Measurements from ENCODE around the gene PCK2. TPM values are rescaled to one million over a fixed set of nuclear protein-coding genes. Genes with fewer than 3 reads are reported as not detected.
A peak's percentile ranks its signal among the peaks of the same experiment; 100 is the strongest.

Gene PCK2
- total RNA-seq, 4 donors from 2014 or later = 9.1 to 20.7 (median 12.5) TPM

DNA sequence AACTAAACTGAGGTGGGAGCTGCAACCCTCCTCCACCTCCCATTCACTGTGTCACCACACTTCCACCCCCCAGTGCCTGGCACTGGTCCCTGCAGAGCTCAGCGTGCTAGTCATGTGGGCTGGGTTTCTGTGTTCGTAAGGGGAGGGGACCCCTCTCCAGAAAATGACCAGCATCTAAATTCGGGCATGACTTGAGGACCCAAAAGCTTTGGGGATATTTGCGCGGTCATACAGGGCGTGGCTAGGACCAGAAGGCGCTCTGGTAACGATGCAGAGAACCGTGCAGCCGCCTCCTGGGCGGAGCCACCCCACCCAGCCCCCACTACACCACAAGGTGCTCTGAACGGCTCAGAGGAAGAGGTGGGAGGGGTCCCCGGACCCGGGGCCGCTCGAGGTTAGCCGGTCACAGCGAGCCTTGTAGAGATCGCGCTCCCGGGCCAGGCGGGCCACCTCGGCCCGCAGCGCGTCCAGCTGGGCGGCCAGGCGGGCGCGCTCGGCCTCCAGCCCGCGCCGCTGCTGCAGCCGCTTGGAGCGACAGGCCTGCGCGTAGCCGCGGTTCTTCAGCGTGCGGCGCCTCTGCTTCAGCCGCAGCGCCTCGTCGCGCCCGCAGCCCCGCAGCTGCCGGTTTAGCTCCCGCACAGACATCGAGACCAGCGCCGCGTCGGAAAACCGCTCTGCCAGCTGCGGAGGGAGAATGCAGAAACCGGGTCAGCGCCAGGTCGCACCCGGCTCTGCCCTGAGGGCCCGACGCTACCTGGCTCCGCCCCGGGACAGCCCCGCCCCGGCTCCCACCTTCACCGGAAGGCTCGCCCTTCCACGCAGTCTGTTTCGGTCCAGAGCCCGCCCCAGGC lies 13.0 kb upstream of the PCK2 start:
- H3K4me1 ChIP-seq = peaks cover 9 to 15% (median 14%) of the 10 kb centered on the region in 4 donors
- no peaks in the 10 kb centered on the region for H3K9me3 ChIP-seq
- intact Hi-C loops (cut with DNase I) = no loop called here
- H3K4me3 ChIP-seq = peak overlapping the region; percentile 61 to 70 (median 68)
- H3K27me3 ChIP-seq = no peaks in the 10 kb centered on the region
- TF ChIP-seq POLR2AphosphoS5 (IDR thresholded peaks at IDR 0.05) (no peak), EP300 (IDR thresholded peaks at IDR 0.05) (no peak), POLR2A (IDR thresholded peaks at IDR 0.05; ENCODE audit: low read depth) (no peak)
- TF ChIP-seq, protein P1, sequence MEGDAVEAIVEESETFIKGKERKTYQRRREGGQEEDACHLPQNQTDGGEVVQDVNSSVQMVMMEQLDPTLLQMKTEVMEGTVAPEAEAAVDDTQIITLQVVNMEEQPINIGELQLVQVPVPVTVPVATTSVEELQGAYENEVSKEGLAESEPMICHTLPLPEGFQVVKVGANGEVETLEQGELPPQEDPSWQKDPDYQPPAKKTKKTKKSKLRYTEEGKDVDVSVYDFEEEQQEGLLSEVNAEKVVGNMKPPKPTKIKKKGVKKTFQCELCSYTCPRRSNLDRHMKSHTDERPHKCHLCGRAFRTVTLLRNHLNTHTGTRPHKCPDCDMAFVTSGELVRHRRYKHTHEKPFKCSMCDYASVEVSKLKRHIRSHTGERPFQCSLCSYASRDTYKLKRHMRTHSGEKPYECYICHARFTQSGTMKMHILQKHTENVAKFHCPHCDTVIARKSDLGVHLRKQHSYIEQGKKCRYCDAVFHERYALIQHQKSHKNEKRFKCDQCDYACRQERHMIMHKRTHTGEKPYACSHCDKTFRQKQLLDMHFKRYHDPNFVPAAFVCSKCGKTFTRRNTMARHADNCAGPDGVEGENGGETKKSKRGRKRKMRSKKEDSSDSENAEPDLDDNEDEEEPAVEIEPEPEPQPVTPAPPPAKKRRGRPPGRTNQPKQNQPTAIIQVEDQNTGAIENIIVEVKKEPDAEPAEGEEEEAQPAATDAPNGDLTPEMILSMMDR (IDR thresholded peaks at IDR 0.05) = no peak
- no peak for DNase-seq (ENCODE audit: extremely low spot score)
- 0% methylated on average over 10 of the region's 74 CpGs for WGBS
- H3K27ac ChIP-seq (replicated peaks in 1 of 4) = peak overlapping the region; percentile 49 to 71 (median 59)
- H3K36me3 ChIP-seq = no peaks in the 10 kb centered on the region

DNA sequence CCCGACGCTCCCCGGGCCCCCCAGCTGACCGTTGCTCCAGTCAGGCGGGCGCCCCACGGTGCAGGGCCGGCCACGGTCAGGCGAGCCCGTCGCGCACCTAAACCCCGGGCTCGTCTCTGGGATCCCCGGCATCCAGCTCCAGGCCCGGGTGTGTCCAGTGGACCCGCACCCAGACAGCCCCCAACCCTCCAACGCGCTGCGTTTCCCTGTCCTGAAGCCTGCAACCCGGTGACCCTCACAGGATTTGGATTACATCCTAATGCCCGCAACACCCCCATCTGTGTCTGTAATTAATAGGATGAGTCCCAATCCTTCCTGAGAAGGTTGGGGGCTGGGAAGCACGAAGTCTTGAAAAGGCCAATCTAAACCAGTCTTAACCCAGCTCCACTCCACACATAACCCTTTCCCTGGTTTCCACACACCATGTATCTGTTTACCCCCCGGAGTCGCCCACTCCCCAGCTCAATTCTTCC lies 12.3 kb upstream of the PCK2 start:
- WGBS = 68% methylated on average over 9 of the region's 26 CpGs
- intact Hi-C loops (cut with DNase I) = no loop called here
- H3K27me3 ChIP-seq = no peaks in the 10 kb centered on the region
- peak overlapping the region in 2 of 4 donors; percentile 49 to 60 for H3K27ac ChIP-seq (replicated peaks in 1 of 4)
- peaks cover 9 to 15% (median 14%) of the 10 kb centered on the region in 4 donors for H3K4me1 ChIP-seq
- DNase-seq (ENCODE audit: extremely low spot score) = no peak
- H3K4me3 ChIP-seq = peak overlapping the region; percentile 61 to 70 (median 68)
- no peaks in the 10 kb centered on the region for H3K36me3 ChIP-seq
- no peaks in the 10 kb centered on the region for H3K9me3 ChIP-seq
- TF ChIP-seq, protein P1 (IDR thresholded peaks at IDR 0.05) = no peak
- TF ChIP-seq POLR2A (IDR thresholded peaks at IDR 0.05; ENCODE audit: low read depth) (no peak), EP300 (IDR thresholded peaks at IDR 0.05) (no peak), POLR2AphosphoS5 (IDR thresholded peaks at IDR 0.05) (no peak)

- Histone ChIP-seq H3K4me3 (no peak overlapping the region), H3K4me1 (peaks cover 9 to 15% (median 14%) of the 10 kb centered on the region in 4 donors), H3K27ac (replicated peaks in 1 of 4) (no peak overlapping the region), H3K9me3 (no peaks in the 10 kb centered on the region), H3K27me3 (no peaks in the 10 kb centered on the region), H3K36me3 (no peaks in the 10 kb centered on the region)
- intact Hi-C loops (cut with DNase I) = no loop called here
- DNase-seq (ENCODE audit: extremely low spot score) = no peak
- WGBS = 82% methylated on average over 1 of the region's 5 CpGs
- TF ChIP-seq EP300 (IDR thresholded peaks at IDR 0.05) = no peak
- TF ChIP-seq POLR2A (IDR thresholded peaks at IDR 0.05; ENCODE audit: low read depth) = no peak
- no peak for TF ChIP-seq POLR2AphosphoS5 (IDR thresholded peaks at IDR 0.05)
- TF ChIP-seq, protein P1 (IDR thresholded peaks at IDR 0.05) = no peak
These were observed 11.6 kb upstream of the PCK2 start for GRCh38 chr14:24082411-24083080.

- WGBS = 89% methylated on average over 3 of the region's 3 CpGs
- no peak for DNase-seq (ENCODE audit: extremely low spot score)
- Histone ChIP-seq H3K27me3 (no peaks in the 10 kb centered on the region), H3K27ac (replicated peaks in 1 of 4) (no peak overlapping the region), H3K4me1 (peaks cover 9 to 15% (median 14%) of the 10 kb centered on the region in 4 donors), H3K4me3 (no peak overlapping the region), H3K9me3 (no peaks in the 10 kb centered on the region), H3K36me3 (no peaks in the 10 kb centered on the region)
- TF ChIP-seq POLR2AphosphoS5 (IDR thresholded peaks at IDR 0.05) (no peak), EP300 (IDR thresholded peaks at IDR 0.05) (no peak), POLR2A (IDR thresholded peaks at IDR 0.05; ENCODE audit: low read depth) (no peak)
- TF ChIP-seq, protein P1 (IDR thresholded peaks at IDR 0.05) = no peak
- intact Hi-C loops (cut with DNase I) = no loop called here
These were observed 10.6 kb upstream of the PCK2 start for GRCh38 chr14:24083462-24083861.
